ENCODE data around the gene POU6F2.

GRCh38 chr7:39168403-39169098 lies 190.8 kb downstream of the POU6F2 start:
- TF ChIP-seq, protein P1, sequence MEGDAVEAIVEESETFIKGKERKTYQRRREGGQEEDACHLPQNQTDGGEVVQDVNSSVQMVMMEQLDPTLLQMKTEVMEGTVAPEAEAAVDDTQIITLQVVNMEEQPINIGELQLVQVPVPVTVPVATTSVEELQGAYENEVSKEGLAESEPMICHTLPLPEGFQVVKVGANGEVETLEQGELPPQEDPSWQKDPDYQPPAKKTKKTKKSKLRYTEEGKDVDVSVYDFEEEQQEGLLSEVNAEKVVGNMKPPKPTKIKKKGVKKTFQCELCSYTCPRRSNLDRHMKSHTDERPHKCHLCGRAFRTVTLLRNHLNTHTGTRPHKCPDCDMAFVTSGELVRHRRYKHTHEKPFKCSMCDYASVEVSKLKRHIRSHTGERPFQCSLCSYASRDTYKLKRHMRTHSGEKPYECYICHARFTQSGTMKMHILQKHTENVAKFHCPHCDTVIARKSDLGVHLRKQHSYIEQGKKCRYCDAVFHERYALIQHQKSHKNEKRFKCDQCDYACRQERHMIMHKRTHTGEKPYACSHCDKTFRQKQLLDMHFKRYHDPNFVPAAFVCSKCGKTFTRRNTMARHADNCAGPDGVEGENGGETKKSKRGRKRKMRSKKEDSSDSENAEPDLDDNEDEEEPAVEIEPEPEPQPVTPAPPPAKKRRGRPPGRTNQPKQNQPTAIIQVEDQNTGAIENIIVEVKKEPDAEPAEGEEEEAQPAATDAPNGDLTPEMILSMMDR (conservative IDR thresholded peaks at IDR 0.05 in 1 of 2, IDR thresholded peaks at IDR 0.05 in 1 of 2; ENCODE audit: low read depth in 1 of 2, low read length in 2 of 2): no peak
- no peak for TF ChIP-seq EZH2 (IDR thresholded peaks at IDR 0.05; ENCODE audit: low read length, missing control alignments)

Data from fibroblast of lung (primary cell).